Central memory CD4-positive, alpha-beta T cell (primary cell): Measurements from ENCODE around the gene PRKAR2B.
"Not testable (repeated sequence)": the region's sequence is repeated elsewhere in the genome, so short reads cannot be mapped to it uniquely, and the experiment has no call there.

ENCODE experiments used
- DNase-seq: peaks from one replicate; pipeline ENCODE4 v3.0.0; 2022

PRKAR2B gene

DNA sequence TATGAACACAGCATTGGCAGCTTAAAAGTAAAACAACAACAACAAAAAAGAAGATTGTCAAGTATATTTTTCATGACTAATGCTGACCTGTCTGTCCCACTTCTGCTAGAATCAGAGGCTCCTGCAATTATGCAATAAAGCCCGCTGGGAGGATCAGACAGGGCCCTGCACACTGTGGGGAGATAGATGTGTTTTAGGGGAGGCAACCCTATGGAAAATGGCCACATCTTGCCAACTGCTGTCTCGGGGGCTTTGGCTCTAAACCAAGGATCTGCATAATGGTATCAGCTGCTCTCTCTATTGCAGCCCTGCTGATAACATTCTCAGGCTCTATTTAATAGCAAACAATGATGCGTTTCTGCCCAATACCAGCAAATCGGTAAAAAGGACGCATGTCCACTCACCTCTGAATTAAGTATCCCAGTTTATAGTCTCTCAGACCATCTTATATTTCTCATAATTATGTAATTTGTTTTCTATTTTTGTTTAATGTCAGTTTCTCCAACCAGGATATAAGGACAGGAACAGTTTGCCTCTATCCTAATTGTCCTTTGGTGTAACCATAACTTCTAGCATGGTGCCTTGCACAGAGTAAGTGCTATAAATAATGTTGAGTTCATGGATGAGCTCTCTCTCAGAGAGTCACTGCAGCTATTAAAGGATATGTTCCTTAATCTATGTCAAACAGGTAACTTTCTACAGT is 15.3 kb upstream of the PRKAR2B start:
- DNase-seq = no peak

- DNase-seq = no peak
Observed at GRCh38 chr7:107029764-107030286, 14.7 kb upstream of the PRKAR2B start.

- no peak for DNase-seq
Observed at GRCh38 chr7:107032050-107032449, 12.5 kb upstream of the PRKAR2B start.

- DNase-seq = no peak
Observed at GRCh38 chr7:107032720-107033438, 11.6 kb upstream of the PRKAR2B start.

GRCh38 chr7:107034553-107034952 is 10.0 kb upstream of the PRKAR2B start:
- no peak for DNase-seq

- DNase-seq = no peak
Observed at GRCh38 chr7:107035446-107035845, 9.1 kb upstream of the PRKAR2B start.

- no peak for DNase-seq
Observed at GRCh38 chr7:107036535-107036934, 8.0 kb upstream of the PRKAR2B start.

GRCh38 chr7:107037717-107038603 is 6.5 kb upstream of the PRKAR2B start:
- DNase-seq = no peak

DNA sequence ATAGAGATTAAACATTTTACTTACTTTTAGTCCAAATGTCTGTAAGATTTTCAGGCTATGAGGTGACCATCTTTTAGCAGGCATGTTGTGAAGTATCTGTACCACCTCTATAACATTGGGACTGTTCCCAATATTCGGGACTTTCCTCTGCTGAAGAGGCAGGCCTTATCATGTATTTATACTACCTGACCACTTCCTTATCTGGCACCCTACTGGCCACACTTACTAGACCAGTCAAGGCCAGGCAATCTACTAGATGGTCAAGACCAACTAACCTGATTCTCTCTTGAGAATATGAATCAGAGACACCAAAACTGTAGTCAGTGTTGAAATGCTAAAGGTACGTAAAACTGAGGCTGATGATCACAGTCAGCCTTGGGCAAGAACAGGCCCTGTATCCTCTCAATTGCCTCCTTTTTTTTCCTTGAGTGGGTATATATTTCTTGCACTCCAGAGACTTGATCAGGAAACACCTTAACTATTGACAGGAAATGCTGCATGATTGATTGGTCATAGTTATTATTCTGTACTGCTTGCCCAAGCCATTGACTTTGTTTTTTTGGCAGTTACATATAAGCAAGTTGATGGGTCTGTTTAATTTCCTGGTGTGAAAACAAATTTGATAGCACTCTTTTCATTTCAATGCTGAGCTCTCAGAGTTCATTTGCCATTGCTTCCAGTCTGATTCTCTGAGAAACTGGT is 5.2 kb upstream of the PRKAR2B start:
- no peak for DNase-seq

- DNase-seq = no peak
Observed at GRCh38 chr7:107041097-107041496, 3.4 kb upstream of the PRKAR2B start.

DNA sequence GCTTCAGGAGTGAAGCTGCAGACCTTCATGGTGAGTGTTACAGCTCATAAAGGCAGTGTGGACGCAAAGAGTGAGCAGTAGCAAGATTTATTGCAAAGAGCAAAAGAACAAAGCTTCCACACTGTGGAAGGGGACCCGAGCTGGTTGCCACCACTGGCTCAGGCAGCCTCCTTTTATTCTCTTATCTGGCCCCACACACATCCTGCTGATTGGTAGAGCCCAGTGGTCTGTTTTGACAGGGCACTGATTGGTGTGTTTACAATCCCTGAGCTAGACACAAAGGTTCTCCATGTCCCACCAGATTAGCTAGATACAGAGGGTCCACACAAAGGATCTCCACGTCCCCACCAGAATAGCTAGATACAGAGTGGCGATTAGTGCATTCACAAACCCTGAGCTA is 2.7 kb upstream of the PRKAR2B start:
- not testable (repeated sequence) for DNase-seq

GRCh38 chr7:107042326-107042910 is 2.1 kb upstream of the PRKAR2B start:
- not testable (repeated sequence) for DNase-seq

DNA sequence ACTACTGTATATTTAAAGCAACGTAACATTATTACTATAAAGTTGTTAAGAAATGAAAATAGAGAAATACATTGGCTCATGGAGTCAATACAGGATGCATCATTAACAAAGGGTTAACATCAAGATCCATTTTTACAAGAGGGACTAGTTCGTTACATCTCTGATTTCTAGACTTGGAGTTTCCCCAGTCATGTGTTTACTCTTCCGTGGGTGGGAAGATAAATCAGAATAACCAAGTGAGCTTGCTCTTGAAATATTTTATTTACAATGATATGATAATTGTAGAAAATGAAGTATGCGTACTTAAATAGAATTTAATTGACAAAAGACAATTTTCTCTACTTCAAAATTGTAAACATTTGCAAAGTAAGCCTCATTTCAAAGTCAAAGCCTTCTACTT is 1.0 kb upstream of the PRKAR2B start:
- no peak for DNase-seq

- no peak for DNase-seq
Observed at GRCh38 chr7:107043921-107044346, 571 bp upstream of the PRKAR2B start.

DNA sequence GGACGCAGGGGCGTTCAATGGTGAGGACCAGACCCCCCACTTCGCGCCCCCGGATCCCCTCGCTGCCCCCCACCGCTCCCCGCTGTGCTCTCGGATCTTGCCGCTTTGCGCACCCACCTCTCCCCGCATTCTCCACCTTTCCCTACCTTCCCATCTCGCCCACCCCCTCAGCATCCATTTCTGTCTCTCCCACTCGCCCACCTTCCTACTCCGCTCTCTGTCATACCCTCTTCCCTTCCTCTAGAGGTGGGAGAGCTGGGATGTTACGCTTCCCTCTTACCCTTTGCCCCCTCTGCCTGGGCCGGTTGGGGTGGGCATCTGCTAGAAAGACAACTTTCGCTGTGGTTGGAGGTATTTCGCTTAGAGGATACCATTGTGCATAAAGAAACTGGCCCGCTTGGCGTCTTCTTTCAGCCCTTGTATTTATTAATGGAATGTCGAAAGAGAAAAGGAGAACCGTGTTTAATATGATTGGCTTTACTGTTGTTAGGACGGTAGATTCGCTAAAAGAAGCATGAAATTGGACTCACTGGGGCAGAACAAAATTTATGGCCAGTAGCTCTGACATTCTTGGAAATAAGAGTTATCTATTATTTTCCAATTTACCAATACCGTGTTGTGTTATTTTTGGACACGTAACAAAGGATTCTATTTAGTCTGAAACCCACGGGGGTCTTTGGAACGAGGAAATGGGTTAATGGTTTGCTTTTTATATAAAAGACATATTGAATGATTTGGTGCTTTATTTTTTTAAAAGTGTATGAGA is 873 bp downstream of the PRKAR2B start:
- DNase-seq = no peak

DNA sequence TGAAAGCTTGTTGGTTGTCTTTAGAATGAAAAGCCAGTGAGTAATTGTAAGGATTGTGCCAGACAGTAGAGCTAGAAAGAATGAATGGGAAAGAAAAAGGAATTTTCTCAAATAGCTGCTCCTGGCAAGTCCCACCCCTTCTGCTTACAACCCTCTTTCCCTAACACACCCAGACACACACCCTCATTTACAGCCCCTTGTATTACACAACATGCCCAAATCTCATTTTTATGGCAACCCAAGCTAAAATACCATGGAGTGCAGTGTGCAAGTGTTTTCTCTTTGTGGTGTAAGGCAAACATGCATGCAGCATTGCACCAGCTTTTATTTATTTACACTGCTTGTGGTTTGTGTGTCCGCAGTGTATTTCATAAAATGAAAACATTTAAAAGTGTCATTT is 1.5 kb downstream of the PRKAR2B start:
- DNase-seq = no peak

GRCh38 chr7:107046491-107047259 is 2.2 kb downstream of the PRKAR2B start:
- no peak for DNase-seq

GRCh38 chr7:107047902-107048782 is 3.6 kb downstream of the PRKAR2B start:
- DNase-seq = no peak

DNA sequence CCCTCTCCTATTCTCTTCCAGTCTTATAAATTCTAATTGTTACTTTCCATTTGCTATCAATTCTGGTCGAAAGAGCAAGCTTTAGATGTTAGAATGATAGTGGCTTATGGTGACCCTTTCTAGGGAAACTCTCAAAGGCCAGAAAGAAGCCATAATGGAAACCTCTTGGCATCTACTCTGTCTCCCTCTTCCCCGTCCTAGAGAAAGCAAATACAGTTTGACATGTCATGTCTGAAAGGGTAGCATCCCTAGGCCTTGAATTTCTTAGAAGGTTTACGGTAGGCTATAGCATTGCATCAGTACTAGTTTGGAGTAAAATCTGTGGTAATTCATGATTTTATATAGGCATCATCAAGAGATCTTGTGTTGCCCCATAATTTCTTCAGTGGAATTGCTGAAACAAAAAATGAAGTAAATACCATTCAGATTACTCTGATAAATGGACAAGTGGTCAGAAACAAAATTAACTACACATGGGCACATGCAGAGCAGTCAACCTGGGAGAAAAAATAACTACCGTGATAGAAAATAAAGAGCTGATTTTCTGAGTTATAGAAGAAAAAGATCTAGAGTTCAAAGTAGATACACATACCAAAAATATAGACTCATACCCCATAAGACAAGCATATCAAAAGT is 4.4 kb downstream of the PRKAR2B start:
- DNase-seq = no peak
